ENCODE data around the gene BRD7.

- TF ChIP-seq CTCF (IDR thresholded peaks at IDR 0.05) (no peak), POLR2A (IDR thresholded peaks at IDR 0.05) (no peak)
Observed at GRCh38 chr16:50318796-50319578, 49.8 kb downstream of the BRD7 start.
